HepG2 (cell line): ENCODE results near the gene ACOXL.

ENCODE experiments used
- ATF7 ChIP-seq, 2 experiments: fragments of 450-650 bp in 1 of 2; sonication (generic) in 1 of 2; formaldehyde crosslinking in 1 of 2; IDR thresholded peaks; 2 replicates each; pipeline versions ENCODE4 v1.4.0 to v1.6.1; 2016 to 2020; ENCODE audit warnings: antibody characterized with exemption in 1 of 2, mild to moderate bottlenecking in 1 of 2, missing genetic modification reagents in 1 of 2
- EP300 ChIP-seq, 3 experiments: sonication (generic) in 1 of 3; formaldehyde crosslinking in 1 of 3; IDR thresholded peaks; 2 replicates each; pipeline versions ENCODE4 v1.5.1 to v1.6.1; 2011 to 2020; ENCODE audit warnings: low read depth in 2 of 3, low read length in 2 of 3, borderline replicate concordance in 1 of 3, improper control_type of control experiment in 1 of 3, mild to moderate bottlenecking in 1 of 3, missing genetic modification reagents in 1 of 3, moderate library complexity in 1 of 3
- ESRRA ChIP-seq: sonication (generic); formaldehyde crosslinking; IDR thresholded peaks from 2 replicates; pipeline ENCODE4 v1.5.1; 2020; ENCODE audit warnings: mild to moderate bottlenecking, low read depth, missing genetic modification reagents
- EZH2 ChIP-seq: conservative IDR thresholded peaks from 2 replicates; pipeline ENCODE4 v1.6.1; 2012; ENCODE audit warnings: mild to moderate bottlenecking, low read depth, low read length, moderate library complexity
- GTF3A ChIP-seq: sonication (generic); formaldehyde crosslinking; conservative IDR thresholded peaks from 2 replicates; pipeline ENCODE4 v1.4.0; 2020; ENCODE audit warnings: mild to moderate bottlenecking, missing genetic modification reagents
- KLF11 ChIP-seq: IDR thresholded peaks from 2 replicates; pipeline ENCODE4 v1.6.1; 2016; ENCODE audit warnings: missing compliant biosample characterization
- MYC ChIP-seq: sonication (generic); formaldehyde crosslinking; IDR thresholded peaks from 2 replicates; pipeline ENCODE4 v1.9.0; 2021; ENCODE audit warnings: missing genetic modification reagents, borderline replicate concordance
- POLR2A ChIP-seq, 2 experiments: IDR thresholded peaks; 2 replicates each; pipeline ENCODE4 v1.6.1; 2011; ENCODE audit warnings: low read depth in 2 of 2, low read length in 2 of 2, mild to moderate bottlenecking in 1 of 2, moderate library complexity in 1 of 2; ENCODE audit not compliant: insufficient read depth in 1 of 2
- POLR2AphosphoS5 ChIP-seq: IDR thresholded peaks from 2 replicates; pipeline ENCODE4 v1.6.1; 2012; ENCODE audit warnings: low read depth, low read length
- TP53 ChIP-seq: sonication (generic); formaldehyde crosslinking; conservative IDR thresholded peaks from 2 replicates; pipeline ENCODE4 v1.4.0; 2020; ENCODE audit warnings: missing genetic modification reagents
- ZNF816 ChIP-seq: sonication (generic); formaldehyde crosslinking; IDR thresholded peaks from 2 replicates; pipeline ENCODE4 v1.8.0; 2022; ENCODE audit warnings: missing genetic modification reagents, mild to moderate bottlenecking, borderline replicate concordance
- TF ChIP-seq, protein P1 (sequence below): sonication (generic); formaldehyde crosslinking; IDR thresholded peaks from 2 replicates; pipeline ENCODE4 v1.5.0; 2020; ENCODE audit warnings: mild to moderate bottlenecking, missing genetic modification reagents, moderate library complexity

DNA sequence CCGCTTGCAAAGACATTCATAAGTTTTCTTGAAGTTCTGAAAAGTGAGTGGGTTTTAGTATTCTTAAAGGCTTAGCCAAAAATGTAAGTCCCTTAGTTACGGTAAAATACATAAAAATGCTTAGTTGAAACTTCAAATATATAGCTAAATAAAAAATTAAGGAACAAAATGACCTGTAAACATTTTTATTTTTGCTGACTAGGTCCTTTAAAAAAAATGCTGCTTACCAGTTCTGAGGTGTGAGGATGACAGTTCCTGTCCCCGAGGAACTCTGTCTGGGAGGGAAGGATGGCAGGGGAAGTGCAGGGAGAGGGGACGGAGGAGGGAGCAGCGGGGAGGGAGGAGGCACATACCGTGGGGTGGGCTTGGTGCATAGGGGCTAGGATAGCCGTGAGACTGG lies 285.5 kb downstream of the ACOXL start:
- TF ChIP-seq ATF7 (IDR thresholded peaks at IDR 0.05), result no peak
- TF ChIP-seq ATF7 (CRISPR knock-in tag; IDR thresholded peaks at IDR 0.05), result no peak
- TF ChIP-seq POLR2AphosphoS5, result no peak
- no peak for TF ChIP-seq EZH2
- TF ChIP-seq, protein P1, sequence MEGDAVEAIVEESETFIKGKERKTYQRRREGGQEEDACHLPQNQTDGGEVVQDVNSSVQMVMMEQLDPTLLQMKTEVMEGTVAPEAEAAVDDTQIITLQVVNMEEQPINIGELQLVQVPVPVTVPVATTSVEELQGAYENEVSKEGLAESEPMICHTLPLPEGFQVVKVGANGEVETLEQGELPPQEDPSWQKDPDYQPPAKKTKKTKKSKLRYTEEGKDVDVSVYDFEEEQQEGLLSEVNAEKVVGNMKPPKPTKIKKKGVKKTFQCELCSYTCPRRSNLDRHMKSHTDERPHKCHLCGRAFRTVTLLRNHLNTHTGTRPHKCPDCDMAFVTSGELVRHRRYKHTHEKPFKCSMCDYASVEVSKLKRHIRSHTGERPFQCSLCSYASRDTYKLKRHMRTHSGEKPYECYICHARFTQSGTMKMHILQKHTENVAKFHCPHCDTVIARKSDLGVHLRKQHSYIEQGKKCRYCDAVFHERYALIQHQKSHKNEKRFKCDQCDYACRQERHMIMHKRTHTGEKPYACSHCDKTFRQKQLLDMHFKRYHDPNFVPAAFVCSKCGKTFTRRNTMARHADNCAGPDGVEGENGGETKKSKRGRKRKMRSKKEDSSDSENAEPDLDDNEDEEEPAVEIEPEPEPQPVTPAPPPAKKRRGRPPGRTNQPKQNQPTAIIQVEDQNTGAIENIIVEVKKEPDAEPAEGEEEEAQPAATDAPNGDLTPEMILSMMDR, result no peak
- no peak for TF ChIP-seq ZNF816 (CRISPR knock-in tag)
- TF ChIP-seq TP53 (CRISPR knock-in tag), result no peak
- no peak for TF ChIP-seq KLF11 (CRISPR knock-in tag)
- no peak for TF ChIP-seq POLR2A (IDR thresholded peaks at IDR 0.05; ENCODE audit: insufficient read depth in 1 of 2, low read depth in 2 of 2, low read length in 2 of 2)
- no peak for TF ChIP-seq GTF3A (CRISPR knock-in tag)
- no peak for TF ChIP-seq EP300 (IDR thresholded peaks at IDR 0.05; ENCODE audit: low read depth in 2 of 2, low read length in 2 of 2)
- TF ChIP-seq EP300 (CRISPR knock-in tag; IDR thresholded peaks at IDR 0.05; ENCODE audit: borderline replicate concordance), result no peak
- TF ChIP-seq MYC (CRISPR knock-in tag), result no peak
- TF ChIP-seq ESRRA (CRISPR knock-in tag), result no peak
